ENCODE data around the gene SPATA16. TPM values are rescaled to one million over a fixed set of nuclear protein-coding genes. Genes with fewer than 3 reads are reported as not detected.

The SPATA16 gene
- polyA plus RNA-seq, 1 donor from 2014 or later: not detected

- H3K9ac ChIP-seq (ENCODE audit: low read length): no peak overlapping the region
- H3K27me3 ChIP-seq (ENCODE audit: insufficient read depth, low read depth, low read length): no peaks in the 10 kb centered on the region
- H3K27ac ChIP-seq (ENCODE audit: low read length): no peak overlapping the region
- H3K9me2 ChIP-seq (ENCODE audit: insufficient read depth, low read length): no peaks in the 10 kb centered on the region
- no peaks in the 10 kb centered on the region for H3K79me2 ChIP-seq (replicated peaks; ENCODE audit: insufficient read depth, low read length)
- H3K4me3 ChIP-seq (ENCODE audit: low read length): no peak overlapping the region
- TF ChIP-seq REST (IDR thresholded peaks at IDR 0.05; ENCODE audit: borderline replicate concordance) (peak; percentile 91), EP300 (conservative IDR thresholded peaks at IDR 0.05; ENCODE audit: poor library complexity, severe bottlenecking) (peak; percentile 96), MXI1 (conservative IDR thresholded peaks at IDR 0.05; ENCODE audit: poor library complexity, severe bottlenecking) (no peak), CTCF (IDR thresholded peaks at IDR 0.05; ENCODE audit: poor library complexity, severe bottlenecking) (no peak), TAF1 (IDR thresholded peaks at IDR 0.05; ENCODE audit: low read depth) (no peak), EZH2 (IDR thresholded peaks at IDR 0.05; ENCODE audit: borderline replicate concordance, insufficient read depth, low read length, poor library complexity, severe bottlenecking) (no peak), RAD21 (conservative IDR thresholded peaks at IDR 0.05) (no peak), POLR2AphosphoS5 (IDR thresholded peaks at IDR 0.05) (peak; percentile 95)
- H3K36me3 ChIP-seq (ENCODE audit: insufficient read depth, low read length): no peaks in the 10 kb centered on the region
- no peaks in the 10 kb centered on the region for H4K20me1 ChIP-seq (ENCODE audit: insufficient read depth)
- H3K9me3 ChIP-seq (ENCODE audit: low read length): no peaks in the 10 kb centered on the region
- H3K4me2 ChIP-seq (ENCODE audit: low read length): no peak overlapping the region
- H3F3A ChIP-seq (ENCODE audit: insufficient read depth, low read length, poor library complexity, severe bottlenecking): peaks cover 6% of the 10 kb centered on the region
- H2AFZ ChIP-seq (ENCODE audit: low read depth, low read length): no peak overlapping the region
Measured at GRCh38 chr3:172973799-172974198, 167.2 kb downstream of the SPATA16 start.

GRCh38 chr3:172972717-172973116 lies 168.3 kb downstream of the SPATA16 start:
- no peak for TF ChIP-seq CTCF (IDR thresholded peaks at IDR 0.05; ENCODE audit: poor library complexity, severe bottlenecking)
- TF ChIP-seq SMC3 (conservative IDR thresholded peaks at IDR 0.05; ENCODE audit: poor library complexity): no peak
- TF ChIP-seq REST (IDR thresholded peaks at IDR 0.05; ENCODE audit: borderline replicate concordance): no peak
- no peak for TF ChIP-seq EZH2 (IDR thresholded peaks at IDR 0.05; ENCODE audit: borderline replicate concordance, insufficient read depth, low read length, poor library complexity, severe bottlenecking)
- no peak for TF ChIP-seq EP300 (conservative IDR thresholded peaks at IDR 0.05; ENCODE audit: poor library complexity, severe bottlenecking)
- no peak for TF ChIP-seq MXI1 (conservative IDR thresholded peaks at IDR 0.05; ENCODE audit: poor library complexity, severe bottlenecking)
- TF ChIP-seq TAF1 (IDR thresholded peaks at IDR 0.05; ENCODE audit: low read depth): no peak
- TF ChIP-seq RAD21 (conservative IDR thresholded peaks at IDR 0.05): no peak
- no peak for TF ChIP-seq POLR2AphosphoS5 (IDR thresholded peaks at IDR 0.05)
- no peak overlapping the region for H3K9ac ChIP-seq (ENCODE audit: low read length)
- peaks cover 6% of the 10 kb centered on the region for H3F3A ChIP-seq (ENCODE audit: insufficient read depth, low read length, poor library complexity, severe bottlenecking)

More at GRCh38 chr3:172972717-172973116, 168.3 kb downstream of the SPATA16 start:
- H3K4me3 ChIP-seq (ENCODE audit: low read length): no peak overlapping the region
- H3K27me3 ChIP-seq (ENCODE audit: insufficient read depth, low read depth, low read length): no peaks in the 10 kb centered on the region
- H3K9me2 ChIP-seq (ENCODE audit: insufficient read depth, low read length): no peaks in the 10 kb centered on the region
- no peaks in the 10 kb centered on the region for H4K20me1 ChIP-seq (ENCODE audit: insufficient read depth)
- no peaks in the 10 kb centered on the region for H3K9me3 ChIP-seq (ENCODE audit: low read length)
- no peak overlapping the region for H3K27ac ChIP-seq (ENCODE audit: low read length)
- no peak overlapping the region for H3K4me2 ChIP-seq (ENCODE audit: low read length)
- H3K79me2 ChIP-seq (replicated peaks; ENCODE audit: insufficient read depth, low read length): no peaks in the 10 kb centered on the region
- no peak overlapping the region for H2AFZ ChIP-seq (ENCODE audit: low read depth, low read length)
- no peaks in the 10 kb centered on the region for H3K36me3 ChIP-seq (ENCODE audit: insufficient read depth, low read length)

All from neural cell (in vitro differentiated cells).